AG09309 (cell line): ENCODE measurements around the gene BICRAL.
"Not testable (repeated sequence)": the region's sequence is repeated elsewhere in the genome, so short reads cannot be mapped to it uniquely, and the experiment has no call there.

Experiments
- DNase-seq: peaks from one replicate; pipeline ENCODE4 v3.0.0-alpha.2; 2010; ENCODE audit warnings: low read depth
- H3K4me3 ChIP-seq: 2 replicates; pipeline ENCODE4 v1.5.1; 2011; ENCODE audit warnings: mild to moderate bottlenecking, low read depth, low read length, moderate library complexity; ENCODE audit not compliant: control insufficient read depth
- TF ChIP-seq, protein P1 (sequence below): IDR thresholded peaks from 2 replicates; pipeline ENCODE4 v1.5.1; 2011; ENCODE audit warnings: mild to moderate bottlenecking, low read depth, low read length, inconsistent platforms; ENCODE audit not compliant: insufficient read depth, control insufficient read depth; ENCODE audit errors: missing control alignments

The BICRAL gene, protein sequence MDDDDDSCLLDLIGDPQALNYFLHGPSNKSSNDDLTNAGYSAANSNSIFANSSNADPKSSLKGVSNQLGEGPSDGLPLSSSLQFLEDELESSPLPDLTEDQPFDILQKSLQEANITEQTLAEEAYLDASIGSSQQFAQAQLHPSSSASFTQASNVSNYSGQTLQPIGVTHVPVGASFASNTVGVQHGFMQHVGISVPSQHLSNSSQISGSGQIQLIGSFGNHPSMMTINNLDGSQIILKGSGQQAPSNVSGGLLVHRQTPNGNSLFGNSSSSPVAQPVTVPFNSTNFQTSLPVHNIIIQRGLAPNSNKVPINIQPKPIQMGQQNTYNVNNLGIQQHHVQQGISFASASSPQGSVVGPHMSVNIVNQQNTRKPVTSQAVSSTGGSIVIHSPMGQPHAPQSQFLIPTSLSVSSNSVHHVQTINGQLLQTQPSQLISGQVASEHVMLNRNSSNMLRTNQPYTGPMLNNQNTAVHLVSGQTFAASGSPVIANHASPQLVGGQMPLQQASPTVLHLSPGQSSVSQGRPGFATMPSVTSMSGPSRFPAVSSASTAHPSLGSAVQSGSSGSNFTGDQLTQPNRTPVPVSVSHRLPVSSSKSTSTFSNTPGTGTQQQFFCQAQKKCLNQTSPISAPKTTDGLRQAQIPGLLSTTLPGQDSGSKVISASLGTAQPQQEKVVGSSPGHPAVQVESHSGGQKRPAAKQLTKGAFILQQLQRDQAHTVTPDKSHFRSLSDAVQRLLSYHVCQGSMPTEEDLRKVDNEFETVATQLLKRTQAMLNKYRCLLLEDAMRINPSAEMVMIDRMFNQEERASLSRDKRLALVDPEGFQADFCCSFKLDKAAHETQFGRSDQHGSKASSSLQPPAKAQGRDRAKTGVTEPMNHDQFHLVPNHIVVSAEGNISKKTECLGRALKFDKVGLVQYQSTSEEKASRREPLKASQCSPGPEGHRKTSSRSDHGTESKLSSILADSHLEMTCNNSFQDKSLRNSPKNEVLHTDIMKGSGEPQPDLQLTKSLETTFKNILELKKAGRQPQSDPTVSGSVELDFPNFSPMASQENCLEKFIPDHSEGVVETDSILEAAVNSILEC

GRCh38 chr6:42781796-42782688 is at the start of gene BICRAL:
TSS of gene BICRAL (plus strand) at chr6:42782052. CDS start at chr6:42822023, 39,971 bp downstream.
- TF ChIP-seq, protein P1, sequence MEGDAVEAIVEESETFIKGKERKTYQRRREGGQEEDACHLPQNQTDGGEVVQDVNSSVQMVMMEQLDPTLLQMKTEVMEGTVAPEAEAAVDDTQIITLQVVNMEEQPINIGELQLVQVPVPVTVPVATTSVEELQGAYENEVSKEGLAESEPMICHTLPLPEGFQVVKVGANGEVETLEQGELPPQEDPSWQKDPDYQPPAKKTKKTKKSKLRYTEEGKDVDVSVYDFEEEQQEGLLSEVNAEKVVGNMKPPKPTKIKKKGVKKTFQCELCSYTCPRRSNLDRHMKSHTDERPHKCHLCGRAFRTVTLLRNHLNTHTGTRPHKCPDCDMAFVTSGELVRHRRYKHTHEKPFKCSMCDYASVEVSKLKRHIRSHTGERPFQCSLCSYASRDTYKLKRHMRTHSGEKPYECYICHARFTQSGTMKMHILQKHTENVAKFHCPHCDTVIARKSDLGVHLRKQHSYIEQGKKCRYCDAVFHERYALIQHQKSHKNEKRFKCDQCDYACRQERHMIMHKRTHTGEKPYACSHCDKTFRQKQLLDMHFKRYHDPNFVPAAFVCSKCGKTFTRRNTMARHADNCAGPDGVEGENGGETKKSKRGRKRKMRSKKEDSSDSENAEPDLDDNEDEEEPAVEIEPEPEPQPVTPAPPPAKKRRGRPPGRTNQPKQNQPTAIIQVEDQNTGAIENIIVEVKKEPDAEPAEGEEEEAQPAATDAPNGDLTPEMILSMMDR, result no peak
- peak; percentile 59 for DNase-seq
- H3K4me3 ChIP-seq, result peak within 1 kb of the TSS; percentile 95

DNA sequence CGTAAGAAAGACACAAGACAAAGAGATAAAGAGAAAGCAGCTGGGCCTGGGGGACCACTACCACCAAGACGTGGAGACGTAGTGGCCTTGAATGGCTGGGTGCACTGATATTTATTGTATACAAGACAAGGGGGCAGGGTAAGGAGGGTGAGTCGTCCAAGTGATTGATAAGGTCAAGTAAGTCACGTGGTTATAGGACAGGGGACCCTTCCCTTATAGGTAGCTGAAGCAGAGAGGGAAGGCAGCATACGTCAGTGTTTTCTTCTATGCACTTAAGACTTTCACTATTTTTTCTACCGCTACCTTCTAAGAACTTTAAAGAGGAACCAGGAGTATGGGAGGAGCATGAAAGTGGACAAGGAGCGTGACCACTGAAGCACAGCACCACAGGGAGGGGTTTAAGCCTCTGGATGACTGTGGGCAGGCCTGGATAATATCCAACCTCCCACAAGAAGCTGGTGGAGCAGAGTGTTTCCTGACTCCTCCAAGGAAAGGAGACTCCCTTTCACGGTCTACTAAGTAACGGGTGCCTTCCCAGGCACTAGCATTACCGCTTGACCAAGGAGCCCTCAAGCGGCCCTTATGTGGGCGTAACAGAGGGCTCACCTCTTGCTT is 47.9 kb upstream of the BICRAL start:
- not testable (repeated sequence) for H3K4me3 ChIP-seq, DNase-seq

DNA sequence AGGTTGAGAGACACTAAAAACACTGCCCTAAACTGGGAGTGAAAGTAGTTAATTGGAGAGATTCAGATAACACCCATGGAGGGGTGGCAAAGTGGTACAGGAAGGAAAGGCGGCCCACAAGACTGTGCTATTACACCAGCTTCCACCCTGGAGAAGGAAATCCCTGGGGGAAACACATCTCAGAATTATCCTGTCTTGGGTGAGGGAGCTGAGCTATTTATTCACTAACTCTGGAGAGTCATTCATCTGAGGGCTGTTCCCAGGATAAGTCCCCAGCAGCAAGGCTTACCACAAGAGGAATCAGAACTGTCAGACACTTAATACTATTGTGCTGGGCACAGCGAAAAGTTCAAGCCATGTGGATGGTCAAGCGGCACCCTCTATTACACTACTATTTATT is 45.9 kb upstream of the BICRAL start:
- TF ChIP-seq, protein P1, result no peak
- H3K4me3 ChIP-seq, result no peak overlapping the region
- no peak for DNase-seq

DNA sequence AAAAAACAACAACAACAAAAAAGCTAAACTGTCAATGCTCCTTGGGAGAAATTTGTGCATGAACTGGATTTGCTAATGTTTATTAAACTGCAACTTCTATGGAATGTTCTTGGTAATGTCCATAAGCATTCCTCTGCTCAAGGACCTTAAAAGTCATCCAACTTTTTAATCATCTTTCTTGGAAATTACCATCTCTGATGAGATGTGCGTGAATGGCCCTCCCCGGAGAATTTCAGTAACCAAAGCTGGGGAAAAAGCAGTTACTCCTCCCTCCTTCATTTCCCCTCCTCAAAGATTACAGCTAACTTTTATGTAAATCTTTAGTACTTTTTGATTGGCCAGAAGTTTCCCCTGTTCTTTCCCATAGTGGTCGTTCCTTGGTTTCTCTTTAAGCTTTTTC is 41.1 kb upstream of the BICRAL start:
- no peak for DNase-seq
- TF ChIP-seq, protein P1, result no peak

GRCh38 chr6:42742116-42742894 is 39.5 kb upstream of the BICRAL start:
- TF ChIP-seq, protein P1, result no peak
- H3K4me3 ChIP-seq, result no peak overlapping the region
- DNase-seq, result no peak

More for the DNA sequence above, 41.1 kb upstream of the BICRAL start:
- H3K4me3 ChIP-seq, result no peak overlapping the region
